HEK293T (cell line): ENCODE measurements around the gene ATXN2L.
"Not testable (repeated sequence)": the region's sequence is repeated elsewhere in the genome, so short reads cannot be mapped to it uniquely, and the experiment has no call there.

Experiments
- FOXM1 ChIP-seq: fragments of 450-650 bp; IDR thresholded peaks from 2 replicates; pipeline ENCODE4 v1.6.1; 2017; ENCODE audit warnings: mild to moderate bottlenecking, borderline replicate concordance
- SUZ12 ChIP-seq: fragments of 450-650 bp; IDR thresholded peaks from 2 replicates; pipeline ENCODE4 v1.6.1; 2016; ENCODE audit warnings: mild to moderate bottlenecking

GRCh38 chr16:28781697-28782096, 41.1 kb upstream of the ATXN2L start:
- TF ChIP-seq FOXM1, SUZ12: not testable (repeated sequence)
